Parathyroid adenoma (tissue), 2 donors: Measurements from ENCODE around the gene PRUNE2.

Experiments used
- H2AFZ ChIP-seq: fragments of 300-600 bp; sonication (generic); one replicate; pipeline ENCODE4 v1.7.0; 2017; ENCODE audit warnings: antibody characterized with exemption, mild to moderate bottlenecking
- H3K27ac ChIP-seq: fragments of 300-600 bp; sonication (generic); one replicate; pipeline ENCODE4 v1.7.0; 2017
- H3K27me3 ChIP-seq: fragments of 300-600 bp; sonication (generic); one replicate; pipeline ENCODE4 v1.7.0; 2017; ENCODE audit warnings: low read length; ENCODE audit not compliant: control insufficient read depth, insufficient read depth
- H3K36me3 ChIP-seq: fragments of 300-600 bp; sonication (generic); one replicate; pipeline ENCODE4 v1.7.0; 2017; ENCODE audit warnings: low read length; ENCODE audit not compliant: control insufficient read depth, insufficient read depth
- H3K4me1 ChIP-seq: fragments of 300-600 bp; sonication (generic); one replicate; pipeline ENCODE4 v1.7.0; 2017; ENCODE audit warnings: control low read depth
- H3K4me2 ChIP-seq: fragments of 300-600 bp; sonication (generic); one replicate; pipeline ENCODE4 v1.7.0; 2017; ENCODE audit warnings: low read length
- H3K4me3 ChIP-seq: fragments of 300-600 bp; sonication (generic); one replicate; pipeline ENCODE4 v1.7.0; 2017; ENCODE audit warnings: low read depth, low read length
- H3K79me2 ChIP-seq: fragments of 300-600 bp; sonication (generic); one replicate; pipeline ENCODE4 v1.7.0; 2017; ENCODE audit warnings: control low read depth
- H3K9ac ChIP-seq: fragments of 300-600 bp; sonication (generic); one replicate; pipeline ENCODE4 v1.7.0; 2017; ENCODE audit warnings: mild to moderate bottlenecking
- H3K9me3 ChIP-seq: fragments of 300-600 bp; sonication (generic); one replicate; pipeline ENCODE4 v1.7.0; 2017; ENCODE audit warnings: low read length; ENCODE audit not compliant: control insufficient read depth
- TF ChIP-seq, protein P1 (sequence below): fragments of 300-600 bp; sonication (generic); IDR thresholded peaks from one replicate; pipeline ENCODE4 v1.7.0; 2017; ENCODE audit warnings: antibody characterized with exemption, mild to moderate bottlenecking
- donor health status: primary hyperparathyroidism.

PRUNE2 gene

DNA sequence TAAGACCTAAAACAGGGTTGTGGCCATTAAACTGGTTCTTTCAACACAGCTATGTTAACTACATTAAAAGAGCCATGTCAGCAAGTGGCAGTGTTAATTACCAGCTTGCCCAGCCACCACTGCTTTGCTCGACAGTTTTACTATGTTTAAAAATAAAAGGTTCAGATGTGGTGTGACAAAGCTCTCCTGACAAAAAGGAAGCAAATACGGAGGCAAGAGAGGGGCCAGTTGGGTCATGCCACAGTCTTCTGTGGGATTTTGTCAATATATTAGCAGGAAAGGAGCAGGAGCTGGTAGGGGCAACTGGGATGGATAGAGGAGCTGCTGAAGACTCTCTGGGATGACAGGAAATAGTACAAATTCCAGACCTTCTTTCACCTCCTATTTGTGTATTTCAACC lies 255.2 kb downstream of the PRUNE2 start:
- Histone ChIP-seq H2AFZ (peak overlapping the region; percentile 75), H3K4me1 (peaks cover 25% of the 10 kb centered on the region), H3K36me3 (no peaks in the 10 kb centered on the region), H3K4me3 (no peak overlapping the region), H3K9me3 (no peaks in the 10 kb centered on the region), H3K27me3 (no peaks in the 10 kb centered on the region), H3K27ac (peak overlapping the region; percentile 84), H3K79me2 (no peaks in the 10 kb centered on the region), H3K4me2 (peak overlapping the region; percentile 42), H3K9ac (no peak overlapping the region)
- TF ChIP-seq, protein P1, sequence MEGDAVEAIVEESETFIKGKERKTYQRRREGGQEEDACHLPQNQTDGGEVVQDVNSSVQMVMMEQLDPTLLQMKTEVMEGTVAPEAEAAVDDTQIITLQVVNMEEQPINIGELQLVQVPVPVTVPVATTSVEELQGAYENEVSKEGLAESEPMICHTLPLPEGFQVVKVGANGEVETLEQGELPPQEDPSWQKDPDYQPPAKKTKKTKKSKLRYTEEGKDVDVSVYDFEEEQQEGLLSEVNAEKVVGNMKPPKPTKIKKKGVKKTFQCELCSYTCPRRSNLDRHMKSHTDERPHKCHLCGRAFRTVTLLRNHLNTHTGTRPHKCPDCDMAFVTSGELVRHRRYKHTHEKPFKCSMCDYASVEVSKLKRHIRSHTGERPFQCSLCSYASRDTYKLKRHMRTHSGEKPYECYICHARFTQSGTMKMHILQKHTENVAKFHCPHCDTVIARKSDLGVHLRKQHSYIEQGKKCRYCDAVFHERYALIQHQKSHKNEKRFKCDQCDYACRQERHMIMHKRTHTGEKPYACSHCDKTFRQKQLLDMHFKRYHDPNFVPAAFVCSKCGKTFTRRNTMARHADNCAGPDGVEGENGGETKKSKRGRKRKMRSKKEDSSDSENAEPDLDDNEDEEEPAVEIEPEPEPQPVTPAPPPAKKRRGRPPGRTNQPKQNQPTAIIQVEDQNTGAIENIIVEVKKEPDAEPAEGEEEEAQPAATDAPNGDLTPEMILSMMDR = no peak

DNA sequence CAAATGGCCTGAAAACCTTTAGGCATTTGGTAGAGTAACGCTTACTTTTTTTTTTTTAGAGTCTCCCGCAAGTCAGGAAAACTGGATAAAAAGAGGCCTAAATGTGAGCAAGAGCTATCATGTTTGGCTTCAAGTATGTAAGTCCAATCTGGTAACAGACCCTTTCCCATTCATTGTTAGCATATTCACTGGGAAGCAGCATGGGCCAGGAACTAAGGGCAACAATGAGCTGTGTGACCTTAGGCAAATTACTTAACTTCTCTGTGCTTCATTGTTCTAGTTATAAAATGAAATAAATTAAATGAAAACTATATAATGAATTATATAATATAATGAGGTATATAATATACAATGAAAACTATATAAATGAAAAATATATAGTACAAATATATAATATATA lies 256.0 kb downstream of the PRUNE2 start:
- H3K4me1 ChIP-seq = peaks cover 29% of the 10 kb centered on the region
- no peaks in the 10 kb centered on the region for H3K9me3 ChIP-seq
- H3K27ac ChIP-seq = no peak overlapping the region
- no peaks in the 10 kb centered on the region for H3K79me2 ChIP-seq
- H3K4me3 ChIP-seq = no peak overlapping the region
- no peak overlapping the region for H3K4me2 ChIP-seq
- H2AFZ ChIP-seq = no peak overlapping the region
- no peaks in the 10 kb centered on the region for H3K36me3 ChIP-seq
- TF ChIP-seq, protein P1 = no peak
- no peaks in the 10 kb centered on the region for H3K27me3 ChIP-seq
- H3K9ac ChIP-seq = no peak overlapping the region

DNA sequence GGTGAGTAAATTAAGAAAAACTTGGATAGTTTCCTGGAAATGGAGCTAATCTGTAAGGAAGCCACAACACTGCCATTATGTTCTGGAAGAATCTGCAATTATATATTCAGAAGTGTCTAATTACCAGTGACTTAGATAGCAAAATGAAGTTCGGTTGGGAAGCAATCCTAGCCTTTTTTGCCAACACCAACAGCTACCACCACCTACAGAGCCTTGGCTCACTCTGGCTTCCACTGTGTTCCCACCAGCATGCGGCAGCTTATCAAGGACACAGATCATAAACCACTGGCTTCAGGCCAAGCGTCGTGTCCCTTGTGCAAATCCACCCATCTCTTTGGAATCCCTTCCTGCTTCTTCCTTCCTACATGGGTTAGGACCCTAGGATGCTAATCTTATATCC lies 259.7 kb downstream of the PRUNE2 start:
- TF ChIP-seq, protein P1 = no peak
- Histone ChIP-seq H3K9me3 (no peaks in the 10 kb centered on the region), H3K36me3 (no peaks in the 10 kb centered on the region)

DNA sequence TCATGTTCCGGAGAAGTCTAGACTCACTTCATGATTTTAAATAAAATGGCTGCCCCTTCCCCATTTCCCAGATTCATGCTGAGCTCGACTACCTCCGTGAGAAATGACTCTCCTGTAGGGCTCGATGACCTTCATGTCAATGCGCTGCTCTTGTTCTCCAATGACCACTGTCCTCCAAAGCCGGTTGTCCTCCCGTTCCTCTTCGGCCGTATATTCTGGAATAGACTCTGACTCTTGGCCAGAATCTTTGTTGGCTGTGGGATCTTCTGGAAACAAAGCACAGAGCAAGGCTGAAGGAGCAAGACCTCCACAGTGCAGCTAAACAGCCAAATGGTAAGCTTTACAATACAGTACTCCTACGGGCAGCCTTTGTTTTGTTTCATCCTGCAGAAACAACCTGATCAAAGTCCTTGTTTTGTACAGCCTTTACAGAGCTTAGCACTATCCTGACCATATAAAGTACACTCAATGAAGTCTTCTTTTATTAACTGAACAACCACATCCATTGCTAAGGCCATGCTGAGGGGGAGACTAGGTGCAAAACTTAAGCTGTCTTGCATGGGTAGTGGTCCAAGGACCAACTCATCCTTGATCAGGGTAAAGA lies 261.2 kb downstream of the PRUNE2 start:
- Histone ChIP-seq H3K9ac (no peak overlapping the region), H3K36me3 (no peaks in the 10 kb centered on the region), H3K4me2 (no peak overlapping the region), H2AFZ (no peak overlapping the region), H3K79me2 (no peaks in the 10 kb centered on the region), H3K9me3 (no peaks in the 10 kb centered on the region), H3K4me3 (no peak overlapping the region), H3K27ac (peak overlapping the region; percentile 94), H3K4me1 (peaks cover 47% of the 10 kb centered on the region), H3K27me3 (no peaks in the 10 kb centered on the region)
- TF ChIP-seq, protein P1 = no peak

More for the DNA sequence above, 259.7 kb downstream of the PRUNE2 start:
- Histone ChIP-seq H3K27ac (peak overlapping the region; percentile 56), H3K79me2 (no peaks in the 10 kb centered on the region), H3K9ac (no peak overlapping the region), H3K4me3 (no peak overlapping the region), H2AFZ (no peak overlapping the region), H3K4me1 (peaks cover 52% of the 10 kb centered on the region), H3K27me3 (no peaks in the 10 kb centered on the region), H3K4me2 (peak overlapping the region; percentile 16)

DNA sequence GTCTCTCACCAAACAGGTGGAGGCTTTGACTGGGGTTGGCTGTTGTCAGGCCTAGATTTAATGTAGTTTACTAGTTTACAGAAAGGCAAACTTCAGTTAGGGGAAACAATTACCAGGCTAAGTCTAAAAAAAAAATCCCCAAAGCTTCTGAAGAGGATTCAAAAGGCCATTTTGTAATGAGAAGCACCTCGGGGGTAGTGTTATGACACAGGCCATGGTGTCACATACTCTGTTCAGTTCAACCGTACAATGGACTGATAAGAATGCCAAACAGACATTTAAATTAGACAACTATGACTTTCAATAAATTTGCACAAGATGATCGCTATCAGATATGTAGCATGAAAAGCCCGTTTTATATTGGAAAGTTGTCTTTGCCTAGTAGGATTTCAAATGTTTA lies 261.7 kb downstream of the PRUNE2 start:
- Histone ChIP-seq H2AFZ (no peak overlapping the region), H3K9me3 (no peaks in the 10 kb centered on the region), H3K9ac (no peak overlapping the region), H3K4me1 (peaks cover 50% of the 10 kb centered on the region), H3K79me2 (no peaks in the 10 kb centered on the region), H3K27me3 (no peaks in the 10 kb centered on the region), H3K4me2 (no peak overlapping the region), H3K36me3 (no peaks in the 10 kb centered on the region), H3K27ac (peak overlapping the region; percentile 94), H3K4me3 (no peak overlapping the region)
- TF ChIP-seq, protein P1 = no peak
